ENCODE data around the gene C9orf50.

Gene C9orf50

DNA sequence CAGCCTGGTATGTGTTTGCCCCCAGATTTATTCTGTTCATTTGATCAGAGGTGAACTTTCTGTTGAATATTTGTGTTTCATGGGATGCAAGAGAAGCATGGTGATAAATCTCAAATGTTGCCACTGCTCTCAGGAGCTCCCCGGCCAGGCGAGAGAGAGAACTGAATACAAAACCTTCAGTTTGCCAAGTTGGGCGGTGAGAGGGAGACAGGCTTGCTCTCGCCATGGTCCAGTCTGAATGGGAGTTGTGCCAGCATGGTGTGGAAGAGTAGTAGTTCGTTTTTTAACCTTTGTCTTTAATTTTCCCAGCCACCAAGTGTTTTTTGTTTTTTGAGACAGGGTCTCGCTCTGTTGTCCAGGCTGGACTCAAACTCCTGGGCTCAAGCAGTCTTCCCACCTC, 7.8 kb upstream of the C9orf50 start:
- peaks cover 10 to 14% of the 10 kb centered on the region in 2 donors for H3K36me3 ChIP-seq (ENCODE audit: control insufficient read depth in 1 of 2, insufficient read depth in 2 of 2, low read length in 2 of 2)
- H3K27ac ChIP-seq (ENCODE audit: low read length), result no peak overlapping the region
- no peak overlapping the region for H3K4me3 ChIP-seq (ENCODE audit: low read depth in 1 of 2, low read length in 2 of 2)
- no peaks in the 10 kb centered on the region for H3K9me3 ChIP-seq (ENCODE audit: control insufficient read depth in 1 of 2, low read length in 2 of 2)
- H3K27me3 ChIP-seq (ENCODE audit: low read depth, low read length), result no peaks in the 10 kb centered on the region
- H3K4me1 ChIP-seq (ENCODE audit: control insufficient read depth in 1 of 2, insufficient read depth in 2 of 2, low read length in 2 of 2), result peaks cover 17 to 57% of the 10 kb centered on the region in 2 donors

- H3K27me3 ChIP-seq (ENCODE audit: low read depth, low read length), result no peaks in the 10 kb centered on the region
- H3K36me3 ChIP-seq (ENCODE audit: control insufficient read depth in 1 of 2, insufficient read depth in 2 of 2, low read length in 2 of 2), result peaks cover 2 to 6% of the 10 kb centered on the region in 2 donors
- H3K27ac ChIP-seq (ENCODE audit: low read length), result peak overlapping the region; percentile 95
- no peaks in the 10 kb centered on the region for H3K9me3 ChIP-seq (ENCODE audit: control insufficient read depth in 1 of 2, low read length in 2 of 2)
- H3K4me1 ChIP-seq (ENCODE audit: control insufficient read depth in 1 of 2, insufficient read depth in 2 of 2, low read length in 2 of 2), result peaks cover 17 to 57% of the 10 kb centered on the region in 2 donors
- H3K4me3 ChIP-seq (ENCODE audit: low read depth in 1 of 2, low read length in 2 of 2), result peak overlapping the region; percentile 90 to 95
These were observed 6.9 kb upstream of the C9orf50 start for GRCh38 chr9:129627556-129628440.

GRCh38 chr9:129626625-129627284, 5.9 kb upstream of the C9orf50 start:
- Histone ChIP-seq H3K9me3 (ENCODE audit: control insufficient read depth in 1 of 2, low read length in 2 of 2) (no peaks in the 10 kb centered on the region), H3K27ac (ENCODE audit: low read length) (peak overlapping the region; percentile 95), H3K4me3 (ENCODE audit: low read depth in 1 of 2, low read length in 2 of 2) (peak overlapping the region; percentile 90 to 95), H3K4me1 (ENCODE audit: control insufficient read depth in 1 of 2, insufficient read depth in 2 of 2, low read length in 2 of 2) (peaks cover 17 to 55% of the 10 kb centered on the region in 2 donors), H3K27me3 (ENCODE audit: low read depth, low read length) (no peaks in the 10 kb centered on the region), H3K36me3 (ENCODE audit: control insufficient read depth in 1 of 2, insufficient read depth in 2 of 2, low read length in 2 of 2) (no peaks in the 10 kb centered on the region)

GRCh38 chr9:129626079-129626624, 5.3 kb upstream of the C9orf50 start, which contains the start of gene NTMT1:
Gene NTMT1 (plus strand): TSS chr9:129626163. CDS start chr9:129632704, 6,541 bp downstream.
- no peaks in the 10 kb centered on the region for H3K36me3 ChIP-seq (ENCODE audit: control insufficient read depth in 1 of 2, insufficient read depth in 2 of 2, low read length in 2 of 2)
- no peaks in the 10 kb centered on the region for H3K9me3 ChIP-seq (ENCODE audit: control insufficient read depth in 1 of 2, low read length in 2 of 2)
- peak within 1 kb of the TSS; percentile 90 to 95 for H3K4me3 ChIP-seq (ENCODE audit: low read depth in 1 of 2, low read length in 2 of 2)
- H3K27ac ChIP-seq (ENCODE audit: low read length), result peak within 1 kb of the TSS; percentile 95
- peaks cover 2% of the 10 kb centered on the region for H3K27me3 ChIP-seq (ENCODE audit: low read depth, low read length)
- peaks cover 17 to 49% of the 10 kb centered on the region in 2 donors for H3K4me1 ChIP-seq (ENCODE audit: control insufficient read depth in 1 of 2, insufficient read depth in 2 of 2, low read length in 2 of 2)

- Histone ChIP-seq H3K36me3 (ENCODE audit: control insufficient read depth in 1 of 2, insufficient read depth in 2 of 2, low read length in 2 of 2) (no peaks in the 10 kb centered on the region), H3K9me3 (ENCODE audit: control insufficient read depth in 1 of 2, low read length in 2 of 2) (no peaks in the 10 kb centered on the region), H3K27me3 (ENCODE audit: low read depth, low read length) (peaks cover 11% of the 10 kb centered on the region), H3K4me1 (ENCODE audit: control insufficient read depth in 1 of 2, insufficient read depth in 2 of 2, low read length in 2 of 2) (peaks cover 17 to 47% of the 10 kb centered on the region in 2 donors), H3K27ac (ENCODE audit: low read length) (no peak overlapping the region), H3K4me3 (ENCODE audit: low read depth in 1 of 2, low read length in 2 of 2) (no peak overlapping the region)
These were observed 4.0 kb upstream of the C9orf50 start for GRCh38 chr9:129624947-129625346.

DNA sequence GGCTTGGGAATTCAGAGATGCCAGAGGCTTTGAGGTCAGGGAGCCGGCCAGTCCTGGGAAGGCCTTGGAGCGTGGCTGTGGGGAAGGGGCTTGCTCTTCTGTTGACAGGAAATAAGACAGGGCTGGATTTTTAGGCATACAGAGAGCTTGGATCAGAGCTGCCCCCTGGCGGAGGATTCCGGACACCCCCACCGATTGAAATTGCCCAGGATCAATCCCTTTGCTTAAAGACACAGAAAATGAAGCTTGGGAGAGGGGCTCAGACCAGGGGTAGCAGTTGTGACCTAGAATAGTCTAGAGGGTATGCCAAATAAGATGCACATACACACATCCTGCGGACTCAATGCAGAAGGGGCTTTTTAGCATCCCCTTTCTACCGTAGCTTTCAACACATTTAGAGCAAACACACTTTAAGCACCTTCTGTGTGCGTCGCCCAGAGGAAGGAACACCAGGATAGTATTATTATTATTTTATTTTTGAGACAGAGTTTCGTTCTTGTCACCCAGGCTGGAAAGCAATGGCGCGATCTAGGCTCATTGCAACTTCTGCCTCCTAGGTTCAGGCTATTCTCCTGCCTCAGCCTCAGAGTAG, 3.4 kb upstream of the C9orf50 start:
- no peak overlapping the region for H3K27ac ChIP-seq (ENCODE audit: low read length)
- peaks cover 16% of the 10 kb centered on the region for H3K27me3 ChIP-seq (ENCODE audit: low read depth, low read length)
- H3K36me3 ChIP-seq (ENCODE audit: control insufficient read depth in 1 of 2, insufficient read depth in 2 of 2, low read length in 2 of 2), result no peaks in the 10 kb centered on the region
- peaks cover 17 to 49% of the 10 kb centered on the region in 2 donors for H3K4me1 ChIP-seq (ENCODE audit: control insufficient read depth in 1 of 2, insufficient read depth in 2 of 2, low read length in 2 of 2)
- H3K9me3 ChIP-seq (ENCODE audit: control insufficient read depth in 1 of 2, low read length in 2 of 2), result no peaks in the 10 kb centered on the region
- no peak overlapping the region for H3K4me3 ChIP-seq (ENCODE audit: low read depth in 1 of 2, low read length in 2 of 2)

DNA sequence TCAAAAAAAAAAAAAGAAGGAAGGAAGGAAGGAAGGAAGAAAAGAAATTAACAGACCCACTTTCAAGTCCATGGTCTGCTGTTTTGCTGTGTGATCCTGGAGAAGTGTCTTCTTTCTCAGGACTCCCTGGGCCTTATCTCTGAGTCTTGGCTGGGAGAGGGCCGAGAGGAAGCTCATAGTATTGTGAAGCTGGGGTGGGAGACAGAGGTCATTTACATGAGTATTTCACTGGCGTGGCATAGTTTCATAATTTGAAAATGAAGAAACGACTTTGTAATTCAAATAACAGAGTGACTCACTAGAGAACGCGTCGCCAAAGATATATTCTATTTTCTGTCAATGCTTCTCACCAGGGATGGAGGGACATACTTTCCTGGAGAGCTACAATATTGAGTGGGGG, 2.4 kb upstream of the C9orf50 start:
- Histone ChIP-seq H3K4me3 (ENCODE audit: low read depth in 1 of 2, low read length in 2 of 2) (no peak overlapping the region), H3K4me1 (ENCODE audit: control insufficient read depth in 1 of 2, insufficient read depth in 2 of 2, low read length in 2 of 2) (peaks cover 14 to 43% of the 10 kb centered on the region in 2 donors), H3K9me3 (ENCODE audit: control insufficient read depth in 1 of 2, low read length in 2 of 2) (no peaks in the 10 kb centered on the region), H3K27me3 (ENCODE audit: low read depth, low read length) (peaks cover 16% of the 10 kb centered on the region), H3K27ac (ENCODE audit: low read length) (no peak overlapping the region), H3K36me3 (ENCODE audit: control insufficient read depth in 1 of 2, insufficient read depth in 2 of 2, low read length in 2 of 2) (no peaks in the 10 kb centered on the region)

GRCh38 chr9:129619787-129620668, 873 bp downstream of the C9orf50 start:
- peak overlapping the region; percentile 44 to 65 for H3K4me3 ChIP-seq (ENCODE audit: low read depth in 1 of 2, low read length in 2 of 2)
- no peaks in the 10 kb centered on the region for H3K9me3 ChIP-seq (ENCODE audit: control insufficient read depth in 1 of 2, low read length in 2 of 2)
- no peak overlapping the region for H3K27ac ChIP-seq (ENCODE audit: low read length)
- H3K36me3 ChIP-seq (ENCODE audit: control insufficient read depth in 1 of 2, insufficient read depth in 2 of 2, low read length in 2 of 2), result no peaks in the 10 kb centered on the region
- peaks cover 16% of the 10 kb centered on the region for H3K27me3 ChIP-seq (ENCODE audit: low read depth, low read length)
- H3K4me1 ChIP-seq (ENCODE audit: control insufficient read depth in 1 of 2, insufficient read depth in 2 of 2, low read length in 2 of 2), result peaks cover 0 to 19% of the 10 kb centered on the region in 2 donors

DNA sequence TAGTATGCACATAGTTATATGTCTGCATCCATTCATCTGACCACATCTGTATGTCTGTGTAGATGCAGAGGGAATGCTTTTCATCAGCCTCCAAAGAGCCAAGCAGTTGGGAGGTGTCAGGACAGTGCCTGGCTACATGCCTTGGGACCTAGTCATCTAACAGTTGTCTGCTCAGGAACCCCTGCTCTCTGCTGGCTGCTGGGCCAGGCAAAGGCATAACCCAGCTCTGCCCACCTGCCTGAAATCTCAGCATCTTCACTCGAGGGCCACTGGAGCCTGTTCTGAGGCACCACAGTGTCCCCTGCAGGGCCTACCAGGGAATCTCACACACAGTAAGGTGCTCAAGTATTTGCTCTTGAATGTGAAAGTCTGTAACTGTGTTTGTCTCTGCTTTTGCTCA, 3.7 kb downstream of the C9orf50 start:
- Histone ChIP-seq H3K36me3 (ENCODE audit: control insufficient read depth in 1 of 2, insufficient read depth in 2 of 2, low read length in 2 of 2) (no peaks in the 10 kb centered on the region), H3K4me1 (ENCODE audit: control insufficient read depth in 1 of 2, insufficient read depth in 2 of 2, low read length in 2 of 2) (peaks cover 0 to 15% of the 10 kb centered on the region in 2 donors), H3K27ac (ENCODE audit: low read length) (no peak overlapping the region), H3K9me3 (ENCODE audit: control insufficient read depth in 1 of 2, low read length in 2 of 2) (no peaks in the 10 kb centered on the region), H3K4me3 (ENCODE audit: low read depth in 1 of 2, low read length in 2 of 2) (no peak overlapping the region), H3K27me3 (ENCODE audit: low read depth, low read length) (peaks cover 16% of the 10 kb centered on the region)

GRCh38 chr9:129615407-129616285, 5.3 kb downstream of the C9orf50 start:
- no peak overlapping the region for H3K27ac ChIP-seq (ENCODE audit: low read length)
- no peaks in the 10 kb centered on the region for H3K9me3 ChIP-seq (ENCODE audit: control insufficient read depth in 1 of 2, low read length in 2 of 2)
- H3K36me3 ChIP-seq (ENCODE audit: control insufficient read depth in 1 of 2, insufficient read depth in 2 of 2, low read length in 2 of 2), result no peaks in the 10 kb centered on the region
- H3K4me3 ChIP-seq (ENCODE audit: low read depth in 1 of 2, low read length in 2 of 2), result no peak overlapping the region
- peaks cover 8% of the 10 kb centered on the region for H3K27me3 ChIP-seq (ENCODE audit: low read depth, low read length)
- peaks cover 2 to 15% of the 10 kb centered on the region in 2 donors for H3K4me1 ChIP-seq (ENCODE audit: control insufficient read depth in 1 of 2, insufficient read depth in 2 of 2, low read length in 2 of 2)
